Superior temporal gyrus (tissue), 1 donor: Measurements from ENCODE around the gene PPDPF.
A peak's percentile ranks its signal among the peaks of the same experiment; 100 is the strongest.

Experiments
- DNase-seq: peaks from one replicate; pipeline ENCODE4 v3.0.0-alpha.2; 2016; ENCODE audit errors: extremely low spot score

PPDPF gene

DNA sequence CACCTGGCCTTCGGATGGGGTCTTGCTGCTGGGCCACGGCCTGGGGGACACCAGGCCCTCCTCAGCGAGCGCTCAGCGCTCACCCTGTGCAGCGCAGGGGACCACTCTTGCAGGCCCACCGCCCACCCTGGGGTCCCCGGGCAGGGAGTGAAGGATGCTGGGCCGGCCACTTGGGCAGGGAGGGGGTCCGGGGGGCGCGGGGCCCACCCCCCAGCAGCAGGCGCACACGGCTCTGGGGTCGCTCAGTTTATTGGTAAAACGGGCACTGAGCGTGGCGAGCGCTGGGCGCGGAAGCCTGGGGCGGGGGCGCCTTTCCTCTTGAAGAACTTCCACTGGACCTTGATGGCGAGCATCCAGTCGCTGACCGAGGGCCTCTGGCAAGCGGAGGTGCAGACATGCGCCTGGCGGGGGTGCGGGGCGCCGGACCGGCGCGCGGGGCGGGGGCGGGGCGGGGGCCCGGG, 32.8 kb upstream of the PPDPF start:
- DNase-seq = no peak

DNA sequence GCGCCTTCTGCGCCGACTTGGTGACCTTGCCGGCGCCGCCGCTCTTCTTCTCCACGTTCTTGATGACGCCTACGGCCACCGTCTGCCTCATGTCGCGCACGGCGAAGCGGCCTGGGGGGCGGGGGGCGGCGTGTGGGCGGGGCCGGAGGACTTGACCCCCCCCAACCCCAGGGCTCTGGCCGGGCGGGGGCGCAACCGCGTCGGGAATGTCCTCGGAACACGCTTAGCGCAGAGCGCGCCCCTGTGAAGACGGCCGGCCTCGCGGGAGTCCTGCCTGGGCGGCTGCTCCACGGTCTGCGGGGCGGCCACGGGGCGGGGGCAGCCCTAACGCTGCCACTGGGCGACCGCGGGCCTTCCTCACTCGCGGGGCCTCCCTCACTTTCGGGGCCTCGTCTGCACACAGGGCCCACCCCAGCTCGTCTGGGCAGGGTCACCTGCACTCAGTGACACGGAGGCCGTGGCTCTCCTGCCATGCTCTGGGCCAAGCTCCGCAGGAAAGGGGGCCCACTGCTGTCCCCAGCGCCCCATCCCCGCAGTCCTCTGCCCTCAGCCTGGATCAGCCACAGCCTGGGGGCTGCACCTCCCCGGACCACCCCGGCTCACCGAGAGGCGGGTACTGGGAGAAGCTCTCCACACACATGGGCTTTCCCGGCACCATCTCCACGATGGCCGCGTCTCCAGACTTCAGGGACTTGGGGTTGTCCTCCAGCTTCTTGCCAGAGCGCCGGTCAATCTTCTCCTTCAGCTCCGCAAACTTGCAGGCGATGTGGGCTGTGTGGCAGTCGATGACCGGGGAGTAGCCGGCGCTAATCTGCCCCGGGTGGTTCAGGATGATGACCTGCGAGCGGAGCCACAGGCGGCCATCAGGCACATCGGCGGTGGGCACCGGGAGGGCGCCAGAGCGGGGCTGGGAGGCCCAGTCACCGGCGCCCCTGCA, 32.0 kb upstream of the PPDPF start:
- no peak for DNase-seq

DNA sequence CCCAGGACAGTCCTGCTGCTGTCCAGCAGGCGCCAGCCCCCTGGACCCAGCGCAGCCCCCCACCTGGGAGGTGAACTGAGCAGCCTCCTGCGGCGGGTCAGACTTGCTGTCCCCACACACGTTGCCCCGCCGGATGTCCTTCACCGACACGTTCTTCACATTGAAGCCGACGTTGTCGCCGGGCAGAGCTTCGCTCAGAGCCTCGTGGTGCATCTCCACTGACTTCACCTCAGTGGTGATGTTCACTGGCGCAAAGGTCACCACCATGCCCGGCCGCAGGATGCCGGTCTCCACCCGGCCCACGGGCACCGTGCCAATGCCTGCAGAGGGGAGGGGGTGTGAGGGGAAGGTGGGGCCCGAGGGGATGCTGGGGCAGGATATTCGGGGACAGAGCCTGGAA, 30.1 kb upstream of the PPDPF start:
- DNase-seq = no peak

DNA sequence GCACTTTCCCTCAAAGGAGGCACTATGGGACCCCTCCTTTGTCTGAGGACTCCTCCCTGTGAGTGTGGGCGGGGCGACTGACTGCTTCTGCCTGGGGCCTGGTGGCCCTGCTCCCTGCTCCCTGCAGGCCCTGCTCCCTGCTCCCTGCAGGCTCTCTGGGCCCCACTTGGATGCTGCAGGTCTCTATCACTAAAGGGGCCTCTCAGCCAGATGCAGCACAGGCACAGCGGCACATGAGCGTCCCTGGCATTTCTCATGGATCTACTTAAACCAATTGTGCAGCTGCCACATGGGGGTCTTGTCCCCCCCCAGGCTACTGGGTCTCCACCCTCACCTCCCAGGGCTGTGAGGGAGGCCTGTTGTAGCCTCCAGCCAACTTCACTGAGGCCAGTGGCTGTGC, 29.5 kb upstream of the PPDPF start:
- no peak for DNase-seq

DNA sequence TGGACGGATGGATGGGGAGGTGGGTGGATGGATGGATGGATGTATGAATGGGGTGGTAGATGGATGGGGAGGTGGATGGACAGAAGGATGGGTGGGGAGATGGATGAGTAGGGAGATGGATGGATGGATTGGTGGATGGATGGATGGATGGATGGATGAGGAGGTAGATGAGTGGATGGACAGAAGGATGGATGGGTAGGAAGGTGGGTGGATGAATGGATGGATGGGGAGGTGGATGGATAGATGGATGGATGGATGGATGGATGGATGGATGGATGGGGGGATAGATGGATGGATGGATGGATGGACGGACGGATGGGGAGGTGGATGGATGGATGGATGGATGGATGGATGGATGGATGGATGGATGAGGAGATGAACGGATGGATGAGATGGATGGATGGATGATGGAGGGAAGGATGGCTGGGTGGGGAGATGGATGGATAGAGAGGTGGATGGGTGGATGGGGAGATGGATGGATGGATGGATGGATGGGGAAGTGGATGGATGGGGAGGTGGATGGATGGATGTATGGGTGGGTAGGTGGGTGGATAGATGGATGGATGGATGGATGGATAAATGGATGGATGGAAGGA, 28.8 kb upstream of the PPDPF start:
- no peak for DNase-seq

DNA sequence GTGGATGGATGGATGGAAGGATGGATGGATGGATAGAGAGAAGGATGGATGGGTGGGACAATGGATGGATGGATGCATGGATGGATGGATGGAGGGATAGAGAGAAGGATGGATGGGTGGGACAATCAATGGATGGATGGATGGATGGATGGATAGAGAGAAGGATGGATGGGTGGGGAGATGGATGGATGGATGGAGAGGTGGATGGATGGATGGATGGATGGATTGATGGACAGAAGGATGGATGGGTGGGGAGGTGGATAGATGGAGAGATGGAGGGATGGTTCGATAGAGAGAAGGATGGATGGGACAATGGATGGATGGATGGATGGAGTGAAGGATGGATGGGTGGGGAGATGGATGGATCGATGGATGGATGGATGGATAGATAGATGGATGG, 28.0 kb upstream of the PPDPF start:
- no peak for DNase-seq

DNA sequence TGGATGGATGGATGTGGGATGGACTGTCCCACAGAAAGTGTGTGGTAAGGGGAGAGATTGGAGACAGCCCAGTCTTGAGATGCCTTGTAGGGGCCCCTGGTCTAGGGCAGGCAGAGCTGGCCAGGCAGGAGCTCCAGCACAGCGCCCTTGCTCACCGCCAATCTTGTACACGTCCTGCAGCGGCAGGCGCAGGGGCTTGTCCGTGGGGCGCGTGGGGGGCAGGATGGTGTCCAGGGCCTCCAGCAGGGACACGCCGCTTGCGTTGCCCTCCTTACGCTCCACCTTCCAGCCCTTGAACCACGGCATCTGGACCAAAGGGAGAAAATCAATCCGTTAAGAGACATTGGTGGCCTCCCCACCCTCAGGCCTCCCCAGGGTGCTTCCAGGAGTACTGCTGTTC, 27.6 kb upstream of the PPDPF start:
- no peak for DNase-seq

DNA sequence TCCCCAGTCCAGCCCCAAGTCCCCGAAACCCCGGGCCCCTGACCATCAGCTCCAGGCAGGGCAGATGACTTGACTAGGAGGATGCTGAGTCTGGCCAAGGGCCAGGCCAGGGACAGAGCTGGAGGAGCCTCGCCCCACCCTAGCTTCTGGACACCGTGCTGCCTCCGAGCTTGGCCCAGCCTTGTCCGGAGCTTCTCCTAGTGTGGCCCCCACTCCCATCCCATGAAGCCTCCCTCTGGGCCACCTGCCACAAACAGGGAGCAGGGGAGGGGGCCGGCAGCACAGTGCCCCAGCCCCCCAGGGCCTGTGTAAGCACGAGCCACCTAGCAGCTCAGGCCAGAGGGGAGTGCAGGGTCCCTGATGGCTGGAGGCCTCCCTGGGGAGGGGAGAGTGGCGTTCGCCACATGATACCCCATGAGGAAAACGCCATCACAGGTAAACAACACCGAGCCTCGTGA, 27.0 kb upstream of the PPDPF start:
- no peak for DNase-seq

DNA sequence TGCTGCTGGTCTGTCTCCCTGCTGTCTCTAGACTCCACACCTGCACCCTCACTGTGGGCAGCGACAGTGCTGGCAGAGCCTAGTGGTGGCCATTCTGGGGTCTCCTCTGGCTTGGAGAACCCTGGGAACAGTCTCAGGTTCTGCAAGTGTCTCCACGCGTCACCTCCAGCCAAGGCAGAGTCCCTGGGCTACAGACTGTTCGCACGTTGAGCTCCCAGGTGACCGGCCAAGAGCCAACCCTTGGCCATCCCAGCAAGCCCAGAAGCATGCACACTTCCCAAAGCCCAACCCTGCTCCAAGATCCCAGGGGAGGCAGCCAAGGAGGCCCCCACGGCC, 26.5 kb upstream of the PPDPF start:
- DNase-seq = no peak

DNA sequence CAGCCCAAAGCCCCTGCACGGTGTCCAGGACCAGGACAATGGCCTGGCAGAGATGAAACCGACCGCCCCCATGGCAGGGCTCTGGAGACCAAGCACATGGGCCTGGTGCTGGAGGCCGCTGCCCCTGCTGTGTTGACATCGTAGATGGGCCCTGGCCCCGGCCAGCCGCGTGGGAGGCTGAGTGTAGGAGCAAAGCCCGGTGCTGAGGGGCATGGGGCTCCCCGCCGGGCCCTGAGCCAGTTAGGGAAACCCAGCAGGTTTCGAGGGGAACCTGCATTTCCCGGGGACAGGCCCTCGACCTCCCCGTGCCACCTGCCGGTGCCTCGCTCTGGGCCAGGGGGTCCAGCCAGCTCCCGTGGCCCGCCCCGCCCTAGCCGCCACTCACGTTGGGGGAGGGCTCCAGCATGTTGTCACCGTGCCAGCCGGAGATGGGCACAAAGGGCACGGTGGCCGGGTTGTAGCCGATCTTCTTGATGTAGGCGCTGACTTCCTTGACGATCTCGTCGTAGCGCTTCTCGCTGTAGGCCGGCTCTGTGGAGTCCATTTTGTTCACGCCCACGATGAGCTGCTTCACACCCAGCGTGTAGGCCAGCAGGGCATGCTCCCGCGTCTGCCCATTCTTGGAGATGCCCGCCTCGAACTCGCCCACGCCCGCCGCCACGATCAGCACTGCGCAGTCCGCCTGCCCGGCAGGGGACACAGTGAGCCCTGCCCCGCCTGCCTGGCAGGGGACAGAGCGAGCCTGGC, 26.0 kb upstream of the PPDPF start:
- no peak for DNase-seq

DNA sequence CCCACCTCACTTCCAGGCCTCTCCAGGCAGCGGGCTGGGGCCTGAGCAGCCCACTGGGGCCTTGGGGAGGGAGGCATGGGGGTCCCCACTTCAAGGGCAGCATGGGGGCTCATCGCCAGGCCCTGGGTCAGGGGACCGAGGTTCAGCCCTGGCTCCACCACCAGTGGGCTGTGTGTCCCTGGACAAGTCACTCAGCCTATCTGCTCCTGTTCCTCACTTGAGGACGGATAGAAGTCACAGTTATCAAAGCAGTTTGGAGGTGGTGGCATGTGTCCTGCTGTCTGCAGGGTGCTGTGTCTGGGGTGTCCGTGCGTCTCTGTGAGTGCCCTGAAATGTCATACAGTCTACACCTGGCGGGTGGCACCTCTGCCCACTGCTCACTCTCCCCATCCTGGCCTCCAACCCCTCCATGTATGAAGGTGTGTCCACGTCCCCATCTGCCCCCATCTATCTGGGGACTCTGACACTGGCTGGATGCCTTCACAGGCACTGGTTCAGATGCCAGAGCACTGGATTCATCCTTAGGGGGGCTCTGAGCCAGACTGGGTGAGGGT, 25.3 kb upstream of the PPDPF start:
- DNase-seq = no peak

DNA sequence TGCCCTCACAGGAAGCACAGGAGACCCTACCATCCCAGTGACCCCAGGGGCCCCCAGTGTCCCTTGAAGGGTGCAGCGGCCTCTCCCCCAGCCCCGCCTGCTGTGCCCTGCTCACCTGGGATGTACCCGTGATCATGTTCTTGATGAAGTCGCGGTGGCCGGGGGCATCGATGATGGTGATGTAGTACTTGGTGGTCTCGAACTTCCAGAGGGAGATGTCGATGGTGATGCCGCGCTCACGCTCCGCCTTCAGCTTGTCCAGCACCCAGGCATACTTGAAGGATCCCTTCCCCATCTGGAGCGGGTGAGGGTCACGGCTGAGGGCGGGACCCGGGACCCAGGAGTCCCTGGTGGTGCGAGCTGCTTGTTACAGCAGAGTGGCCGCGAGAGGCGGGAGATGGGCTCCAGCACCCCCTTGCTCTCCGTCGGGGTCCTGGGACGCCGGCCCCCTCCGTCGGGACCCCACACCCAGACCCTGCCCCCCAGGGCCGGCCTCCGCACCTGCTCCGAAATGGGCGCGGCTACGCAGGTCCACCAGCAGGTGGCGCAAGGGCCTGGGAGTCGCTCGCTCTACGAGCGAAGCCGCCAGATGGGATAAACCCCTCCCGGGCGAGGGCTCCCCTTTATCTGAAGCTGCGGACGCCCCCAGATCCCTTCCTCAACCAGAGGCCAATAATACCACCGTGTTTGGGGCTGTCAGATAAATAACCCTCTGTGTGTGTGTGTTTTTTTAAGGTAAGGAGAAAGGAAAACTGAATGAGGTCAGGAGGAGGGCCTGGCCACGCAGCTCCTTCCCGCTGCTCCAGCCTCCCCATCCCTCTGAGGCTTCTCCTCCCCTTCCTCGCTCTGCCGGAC, 24.6 kb upstream of the PPDPF start:
- DNase-seq = peak; percentile 81

DNA sequence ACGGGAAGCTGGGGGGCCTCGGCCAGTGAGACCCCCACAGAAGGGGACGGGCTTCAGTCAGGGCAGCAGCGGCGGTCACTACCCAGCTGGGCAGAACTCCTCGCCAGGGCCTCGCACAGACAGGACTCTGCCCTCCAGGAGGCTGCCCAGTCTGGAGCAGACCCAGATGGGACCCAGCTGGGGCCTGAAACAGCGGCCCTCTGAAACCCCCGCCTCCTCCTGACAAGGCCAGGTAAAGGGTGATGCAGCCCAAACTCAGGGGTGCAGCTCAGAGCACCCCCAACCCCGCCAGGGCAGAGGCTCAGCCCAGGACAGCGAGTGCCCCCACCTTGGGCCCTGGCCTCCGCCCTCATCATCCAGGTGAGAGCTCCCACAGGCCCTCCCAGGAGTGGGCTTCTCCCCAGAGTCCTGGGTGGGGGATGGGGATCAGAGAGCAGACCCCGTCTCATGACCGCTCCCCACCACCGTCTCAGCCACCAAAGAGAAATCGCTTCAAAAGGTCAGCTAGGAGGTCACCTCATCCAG, 23.9 kb upstream of the PPDPF start:
- DNase-seq = no peak

DNA sequence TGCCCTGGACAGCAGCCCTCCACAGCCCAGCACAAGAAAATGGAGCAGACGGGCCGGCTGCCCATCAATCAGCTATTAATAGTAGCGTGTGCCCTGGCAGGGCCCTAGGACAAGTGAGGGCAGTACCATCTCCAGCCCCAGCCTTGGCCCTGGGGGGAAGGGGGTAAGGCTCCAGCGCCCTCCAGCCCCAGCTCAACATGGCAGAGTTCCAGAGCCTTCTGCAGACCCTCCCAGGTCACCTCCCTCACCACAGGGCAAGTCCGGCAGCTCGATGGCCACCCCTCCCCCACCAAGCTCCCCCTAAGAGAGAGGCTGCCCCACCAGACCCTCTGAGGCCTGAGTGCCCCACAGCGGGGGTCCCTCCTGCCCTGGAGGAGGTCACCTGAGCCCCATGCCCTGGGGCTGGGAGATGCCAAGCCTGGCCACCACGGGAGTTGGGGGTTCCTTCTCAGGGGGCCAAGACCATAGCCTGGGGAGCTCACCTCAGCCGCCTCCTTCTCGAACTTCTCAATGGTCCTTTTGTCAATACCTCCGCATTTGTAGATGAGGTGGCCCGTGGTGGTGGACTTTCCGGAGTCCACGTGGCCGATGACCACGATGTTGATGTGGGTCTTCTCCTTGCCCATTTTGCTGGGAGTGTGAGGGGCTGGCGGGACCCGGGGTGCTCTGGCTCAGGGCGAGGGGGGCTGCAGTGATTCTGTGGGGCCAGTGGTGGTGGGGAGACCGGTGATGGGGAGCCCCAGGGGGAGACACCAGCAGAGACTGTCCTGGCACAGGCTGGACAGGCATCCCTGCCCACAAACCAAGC, 23.2 kb upstream of the PPDPF start:
- no peak for DNase-seq

DNA sequence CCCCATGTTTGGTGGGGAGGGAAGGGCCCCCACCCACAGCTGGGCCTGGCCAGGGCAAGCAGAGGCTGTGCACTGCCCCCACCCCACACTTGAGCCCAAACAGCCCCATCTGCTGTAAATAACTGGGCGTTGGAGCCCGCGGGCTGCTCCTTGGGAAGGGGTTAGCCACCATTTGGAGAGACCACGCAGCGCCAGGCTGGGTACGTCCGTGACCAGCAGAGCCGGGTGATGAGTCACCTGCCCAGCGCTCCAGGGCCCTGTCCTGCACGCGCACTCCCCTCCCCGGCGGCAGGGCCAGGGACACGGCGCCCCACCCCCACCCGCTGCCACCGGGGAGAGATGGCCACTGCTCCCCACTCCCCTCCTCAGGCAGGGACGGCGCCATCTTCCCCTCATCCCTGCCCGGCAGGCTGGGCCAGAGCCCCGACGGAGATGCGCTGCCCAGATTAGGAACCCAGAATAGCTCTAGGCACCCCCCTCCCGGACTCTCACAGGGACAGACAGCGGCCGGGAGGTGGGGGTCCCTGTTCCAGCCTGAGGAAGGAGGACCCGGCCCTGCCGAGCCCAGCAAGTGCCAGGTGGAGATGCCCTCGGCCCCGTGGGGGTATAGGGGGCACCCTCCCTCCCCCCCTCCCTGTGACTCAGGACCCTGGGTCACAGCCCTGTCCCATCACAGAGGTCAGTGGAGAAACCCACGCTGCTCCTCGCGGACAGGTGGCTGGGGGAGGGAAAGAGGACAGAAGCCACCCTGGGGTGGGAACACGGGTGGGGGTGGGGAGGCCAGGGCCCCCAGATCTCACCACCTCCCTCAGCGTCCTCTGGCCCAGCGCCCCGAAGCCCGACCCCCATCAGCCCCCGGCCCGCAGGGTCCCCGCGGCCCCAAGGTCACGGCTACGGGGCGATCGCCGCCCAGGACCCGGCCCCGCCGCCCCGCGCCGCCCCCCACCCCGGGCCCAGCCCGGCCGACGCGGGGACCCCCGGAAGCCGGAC, 22.3 kb upstream of the PPDPF start:
- no peak for DNase-seq

DNA sequence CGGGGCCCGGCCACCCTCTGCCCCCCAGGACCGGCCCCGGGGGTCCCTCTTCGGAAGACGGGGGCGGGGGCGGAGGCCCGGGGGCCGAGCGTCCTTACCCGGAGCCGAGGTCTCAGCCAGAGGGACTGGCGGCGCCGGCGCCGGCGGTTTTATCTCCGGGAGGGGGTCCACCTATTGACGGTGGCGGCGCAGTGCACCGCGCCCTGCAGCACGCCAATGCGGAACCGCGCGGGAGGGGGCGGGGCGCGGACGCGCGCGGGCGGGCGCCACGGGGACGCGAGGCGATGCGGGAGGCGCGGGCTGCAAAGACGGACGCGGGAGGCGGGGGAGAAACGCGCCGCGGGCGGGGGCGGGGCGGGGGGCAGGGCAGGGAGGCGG, 21.6 kb upstream of the PPDPF start, which contains the start of gene EEF1A2:
Gene EEF1A2 (minus strand): TSS at position 124 of the 378 bp plus-strand sequence. CDS start 1,320 bp downstream, outside the sequence.
- no peak for DNase-seq

DNA sequence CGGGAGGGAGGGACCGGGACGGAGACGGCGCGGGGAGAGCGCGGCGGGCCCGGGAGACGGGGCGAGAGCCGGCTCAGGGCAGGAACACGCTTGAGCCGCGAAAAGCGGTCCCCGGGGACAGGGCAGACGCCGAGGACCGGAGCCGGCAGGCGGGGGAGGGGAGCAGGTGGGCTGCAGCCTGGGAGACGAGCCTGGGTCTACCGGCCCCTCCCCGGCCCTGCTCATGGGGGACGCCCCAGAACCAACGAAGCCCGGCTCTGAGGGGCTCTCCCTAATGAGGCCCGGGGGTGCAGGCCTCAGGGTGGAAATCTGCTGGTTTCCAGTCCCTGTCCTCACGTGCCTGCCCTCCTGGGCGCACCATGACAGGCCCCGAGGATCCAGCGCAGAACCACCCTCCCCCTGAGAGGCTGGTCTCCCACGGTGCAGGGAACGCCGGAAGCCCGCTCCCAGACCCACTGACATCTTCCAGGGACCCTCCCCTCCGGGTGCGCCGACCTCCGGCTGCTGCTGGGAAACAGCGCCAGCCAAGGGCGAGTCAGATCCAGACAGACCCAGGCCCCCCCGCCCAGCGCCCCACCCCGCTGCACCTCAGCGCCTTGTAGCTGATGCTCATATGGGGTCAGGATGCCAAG, 21.1 kb upstream of the PPDPF start:
- no peak for DNase-seq

DNA sequence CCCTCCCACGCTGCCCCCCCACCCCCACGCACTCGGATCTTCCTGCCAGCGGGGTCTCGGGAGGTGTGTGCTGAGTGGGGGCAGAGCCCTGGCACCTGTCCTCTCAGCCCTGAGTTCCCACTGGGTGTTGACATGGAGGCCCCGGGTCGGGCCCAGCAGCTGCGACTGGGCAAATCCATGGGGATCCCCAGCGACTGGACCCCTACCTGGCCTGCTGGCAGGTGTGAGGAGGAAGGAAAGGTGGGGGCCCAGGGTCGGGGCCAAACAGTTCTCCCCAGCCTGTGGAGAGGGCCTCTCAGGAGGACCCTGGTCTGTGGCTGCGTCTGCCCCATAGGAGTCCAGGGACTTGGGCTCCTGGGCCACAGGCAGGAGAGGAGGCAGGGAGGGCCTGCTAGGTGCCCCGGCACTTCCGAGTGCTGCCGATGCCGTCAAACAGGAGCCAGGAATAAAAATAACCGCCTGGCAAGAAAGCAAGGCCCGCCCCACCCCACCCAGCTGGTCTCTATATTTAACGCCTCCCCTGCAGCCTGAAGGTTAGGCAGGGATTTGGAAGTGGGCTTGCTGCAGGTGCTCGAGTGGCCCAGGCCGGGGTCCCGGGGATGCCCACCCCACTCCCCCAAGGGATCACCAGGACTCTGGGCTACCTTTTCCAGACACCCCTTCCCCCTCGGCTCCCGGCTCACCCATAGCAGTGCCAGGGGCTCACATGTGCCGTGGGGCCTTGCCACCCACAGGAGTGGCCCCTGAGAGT, 20.2 kb upstream of the PPDPF start:
- DNase-seq = no peak
